MCF 10A (cell line): ENCODE measurements around the gene GOSR1. TPM values are rescaled to one million over a fixed set of nuclear protein-coding genes. Genes with fewer than 3 reads are reported as not detected.
A peak's percentile ranks its signal among the peaks of the same experiment; 100 is the strongest.
"Not testable (repeated sequence)": the region's sequence is repeated elsewhere in the genome, so short reads cannot be mapped to it uniquely, and the experiment has no call there.

Experiments
- BruUV-seq: library from RNA; stranded (reverse); fragments of 400-500 nt; replicated peaks from 2 replicates; lab custom pipeline; 2021; lab: Mats Ljungman, UMichigan
- CTCF ChIA-PET: fragments of 300-600 bp; sonication (Branson Sonifier 250); formaldehyde crosslinking; extraction: SDS; loops from one replicate; lab custom pipeline; 2021; ENCODE audit warnings: antibody characterized with exemption, inconsistent platforms; lab: Yijun Ruan, JAX
- POLR2A ChIA-PET: fragments of 300-600, 350-650 bp; sonication (Branson Sonifier 250); formaldehyde crosslinking; extraction: SDS; loops from one replicate; lab custom pipeline; 2020; ENCODE audit warnings: antibody characterized with exemption, inconsistent platforms; lab: Yijun Ruan, JAX
- DNase-seq: peaks from one replicate; pipeline ENCODE4 v3.0.0-alpha.2; 2018; ENCODE audit not compliant: unreplicated experiment
- H3K27ac Mint-ChIP-seq: one replicate; pipeline ENCODE4 v1.8.0; 2022; ENCODE audit warnings: mild to moderate bottlenecking, low read depth, mixed read lengths; ENCODE audit not compliant: unreplicated experiment
- H3K27me3 Mint-ChIP-seq: one replicate; pipeline ENCODE4 v1.8.0; 2022; ENCODE audit warnings: mixed read lengths; ENCODE audit not compliant: insufficient read depth, unreplicated experiment
- H3K36me3 Mint-ChIP-seq: one replicate; pipeline ENCODE4 v1.8.0; 2022; ENCODE audit warnings: mild to moderate bottlenecking, moderate library complexity, mixed read lengths; ENCODE audit not compliant: insufficient read depth, unreplicated experiment
- H3K4me1 Mint-ChIP-seq: one replicate; pipeline ENCODE4 v1.8.0; 2022; ENCODE audit warnings: mixed read lengths; ENCODE audit not compliant: insufficient read depth, unreplicated experiment
- H3K4me3 Mint-ChIP-seq: one replicate; pipeline ENCODE4 v1.8.0; 2022; ENCODE audit warnings: mild to moderate bottlenecking, moderate library complexity, mixed read lengths; ENCODE audit not compliant: unreplicated experiment
- H3K9me3 Mint-ChIP-seq: one replicate; pipeline ENCODE4 v1.8.0; 2022; ENCODE audit warnings: mixed read lengths; ENCODE audit not compliant: unreplicated experiment
- intact Hi-C: fragments of 100-400 bp; cut with micrococcal nuclease; formaldehyde crosslinking; loops from 2 replicates; pipeline ENCODE4 v1.14.1; 2022
- total RNA-seq: library from RNA; stranded (reverse); gene quantifications from 2 replicates; pipeline ENCODE4 v1.2.3, GENCODE V29; 2022
- TF ChIP-seq, protein P1 (sequence below): fragments of 200-600 bp; IDR thresholded peaks from one replicate; pipeline ENCODE4 v1.8.0; 2022; ENCODE audit warnings: antibody characterized with exemption, mild to moderate bottlenecking; ENCODE audit not compliant: unreplicated experiment

Gene GOSR1
- total RNA-seq, 1 experiment from 2014 or later, result 57.6 TPM

DNA sequence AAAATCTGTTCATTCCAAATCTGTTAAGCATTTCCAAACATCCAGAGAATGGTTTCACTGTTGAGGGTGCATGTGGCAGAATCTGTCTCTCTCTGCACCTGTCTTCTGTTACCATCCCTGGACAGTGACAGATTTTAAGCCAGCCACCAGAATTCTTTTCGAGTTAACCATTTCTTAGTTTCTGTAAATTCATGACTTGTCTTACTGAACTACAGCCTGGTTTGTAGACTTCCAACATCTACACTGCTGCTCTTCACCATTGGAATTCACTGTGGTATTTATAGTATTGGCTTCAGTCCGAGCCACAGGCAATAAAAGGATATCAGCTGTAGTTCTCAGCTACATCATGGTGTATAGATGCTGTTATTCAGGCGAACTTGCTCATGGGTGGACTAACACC, 47.6 kb downstream of the GOSR1 start:
- ChIA-PET CTCF (interaction anchor here (0.6 kb wide), 1 partner anchor 299 kb away, joined by 6 read pairs; no protein-coding TSS in a partner anchor), POLR2A (no interaction called here)
- TF ChIP-seq, protein P1, sequence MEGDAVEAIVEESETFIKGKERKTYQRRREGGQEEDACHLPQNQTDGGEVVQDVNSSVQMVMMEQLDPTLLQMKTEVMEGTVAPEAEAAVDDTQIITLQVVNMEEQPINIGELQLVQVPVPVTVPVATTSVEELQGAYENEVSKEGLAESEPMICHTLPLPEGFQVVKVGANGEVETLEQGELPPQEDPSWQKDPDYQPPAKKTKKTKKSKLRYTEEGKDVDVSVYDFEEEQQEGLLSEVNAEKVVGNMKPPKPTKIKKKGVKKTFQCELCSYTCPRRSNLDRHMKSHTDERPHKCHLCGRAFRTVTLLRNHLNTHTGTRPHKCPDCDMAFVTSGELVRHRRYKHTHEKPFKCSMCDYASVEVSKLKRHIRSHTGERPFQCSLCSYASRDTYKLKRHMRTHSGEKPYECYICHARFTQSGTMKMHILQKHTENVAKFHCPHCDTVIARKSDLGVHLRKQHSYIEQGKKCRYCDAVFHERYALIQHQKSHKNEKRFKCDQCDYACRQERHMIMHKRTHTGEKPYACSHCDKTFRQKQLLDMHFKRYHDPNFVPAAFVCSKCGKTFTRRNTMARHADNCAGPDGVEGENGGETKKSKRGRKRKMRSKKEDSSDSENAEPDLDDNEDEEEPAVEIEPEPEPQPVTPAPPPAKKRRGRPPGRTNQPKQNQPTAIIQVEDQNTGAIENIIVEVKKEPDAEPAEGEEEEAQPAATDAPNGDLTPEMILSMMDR, result no peak
- Mint-ChIP-seq H3K9me3 (no peaks in the 10 kb centered on the region), H3K36me3 (peaks cover 42% of the 10 kb centered on the region), H3K27ac (no peak overlapping the region), H3K4me1 (peaks cover 2% of the 10 kb centered on the region), H3K4me3 (no peak overlapping the region), H3K27me3 (no peaks in the 10 kb centered on the region)
- BruUV-seq, result TSS peak; percentile 17
- intact Hi-C loops, result no loop called here
- no peak for DNase-seq

DNA sequence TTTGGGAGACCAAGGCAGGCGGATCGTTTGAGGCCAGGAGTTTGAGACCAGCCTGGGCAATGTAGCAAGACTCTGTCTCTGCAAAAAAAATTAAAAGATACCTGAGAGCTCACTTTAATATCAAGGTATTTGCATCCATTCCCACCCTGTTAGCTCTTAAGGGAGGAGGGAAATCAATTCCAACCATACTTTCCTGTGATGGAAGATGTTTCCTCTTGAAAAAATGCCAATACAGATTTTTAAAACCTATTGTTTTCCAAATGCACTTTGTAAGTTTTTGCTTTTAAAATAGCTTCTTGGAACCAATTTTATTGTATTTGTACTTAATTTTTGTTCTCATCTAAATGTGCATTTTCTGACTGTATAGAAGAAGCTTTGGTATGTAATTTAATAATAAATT, 49.2 kb downstream of the GOSR1 start:
- no peak for DNase-seq
- Mint-ChIP-seq H3K4me3 (no peak overlapping the region), H3K27ac (no peak overlapping the region), H3K27me3 (no peaks in the 10 kb centered on the region), H3K9me3 (no peaks in the 10 kb centered on the region), H3K36me3 (peaks cover 30% of the 10 kb centered on the region), H3K4me1 (no peaks in the 10 kb centered on the region)
- TF ChIP-seq, protein P1, result no peak
- BruUV-seq, result no TSS peak
- POLR2A ChIA-PET, result no interaction called here
- intact Hi-C loops, result no loop called here
- CTCF ChIA-PET, result no interaction called here

DNA sequence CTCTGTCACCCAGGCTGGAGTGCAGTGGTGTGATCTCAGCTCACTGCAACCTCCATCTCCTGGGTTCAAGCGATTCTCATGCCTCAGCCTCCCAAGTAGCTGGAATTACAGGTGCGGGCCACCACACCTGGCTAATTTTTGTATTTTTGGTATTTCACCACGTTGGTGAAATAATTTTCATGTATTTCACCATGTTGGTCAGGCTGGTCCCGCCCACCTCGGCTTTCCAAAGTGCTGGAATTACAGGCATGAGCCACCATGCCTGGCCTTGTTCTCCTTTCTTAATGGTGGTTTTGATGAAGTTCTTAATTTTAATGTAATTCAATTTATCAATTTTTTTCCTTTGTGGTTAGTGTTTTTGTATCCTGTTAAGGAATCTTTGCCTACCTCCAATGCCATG, 51.5 kb downstream of the GOSR1 start:
- H3K27me3 Mint-ChIP-seq, H3K36me3 Mint-ChIP-seq, BruUV-seq, H3K27ac Mint-ChIP-seq, H3K4me1 Mint-ChIP-seq, intact Hi-C loops, CTCF ChIA-PET, H3K4me3 Mint-ChIP-seq, DNase-seq, H3K9me3 Mint-ChIP-seq: not testable (repeated sequence)
- POLR2A ChIA-PET, result interaction anchor here (0.7 kb wide), 1 partner anchor 421 kb away, joined by 3 read pairs; no protein-coding TSS in a partner anchor

DNA sequence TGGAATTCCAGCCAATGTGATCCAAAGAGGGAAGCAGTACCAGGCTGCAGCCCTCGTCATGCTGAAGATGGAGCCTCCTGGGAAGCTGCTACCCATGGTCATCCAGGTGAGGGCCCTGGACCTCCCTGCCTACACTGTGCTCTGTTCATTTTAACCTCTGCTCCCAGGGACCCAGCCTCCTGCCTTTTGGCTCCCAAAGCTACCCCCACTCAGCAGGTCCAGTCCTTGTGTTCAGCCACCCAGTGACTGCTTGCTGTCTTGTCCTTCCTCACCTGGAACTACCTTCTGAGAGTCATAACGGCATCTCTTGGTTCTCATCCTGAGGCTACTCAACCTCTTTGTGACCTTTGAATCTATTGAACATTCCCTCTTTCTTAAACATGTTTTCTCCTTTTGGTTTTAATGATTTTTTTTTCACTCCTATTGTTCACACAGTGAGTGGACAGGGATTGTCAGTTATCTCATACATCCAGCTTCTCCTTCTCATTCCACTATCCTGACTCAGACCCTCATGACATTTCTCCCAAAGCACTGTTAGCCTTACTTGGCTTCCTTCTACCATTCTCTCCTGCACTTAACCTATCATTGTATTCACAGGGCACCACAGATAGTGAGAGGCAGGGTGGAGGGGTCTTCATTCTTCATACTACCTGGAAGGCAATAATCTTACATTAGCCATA, 53.3 kb downstream of the GOSR1 start:
- intact Hi-C loops, result no loop called here
- Mint-ChIP-seq H3K36me3 (no peaks in the 10 kb centered on the region), H3K27ac (no peak overlapping the region), H3K9me3 (no peaks in the 10 kb centered on the region), H3K27me3 (no peaks in the 10 kb centered on the region), H3K4me1 (no peaks in the 10 kb centered on the region), H3K4me3 (no peak overlapping the region)
- POLR2A ChIA-PET, result interaction anchor here (1.4 kb wide), 1 partner anchor 17 kb away, joined by 4 read pairs; no protein-coding TSS in a partner anchor
- no TSS peak for BruUV-seq
- CTCF ChIA-PET, result interaction anchor here (1.1 kb wide), 1 partner anchor 10 kb away, joined by 5 read pairs; no protein-coding TSS in a partner anchor
- DNase-seq, result no peak
- TF ChIP-seq, protein P1, result no peak
